A549 (cell line): ENCODE results near the gene KCNAB2. TPM values are rescaled to one million over a fixed set of nuclear protein-coding genes. Genes with fewer than 3 reads are reported as not detected.

Experiments used
- ATAC-seq, 2 experiments: fragments of 200-7000 bp in 1 of 2; fragments of >200 bp in 1 of 2; cut with Nextera tagmentation in 1 of 2; cut with Tn5 transposase in 1 of 2; 3 replicates each; pipeline versions ENCODE4 v1.8.0 to v1.9.1; 2018 to 2020; ENCODE audit warnings: mild to moderate bottlenecking in 1 of 2, moderate library complexity in 1 of 2
- CTCF ChIA-PET: fragments of 300-600 bp; sonication (Branson Sonifier 250); formaldehyde crosslinking; extraction: SDS; loops from one replicate; lab custom pipeline; 2021; ENCODE audit warnings: antibody characterized with exemption, inconsistent platforms; lab: Yijun Ruan, JAX
- POLR2A ChIA-PET: fragments of 350-600 bp; formaldehyde crosslinking; extraction: SDS; loops from one replicate; lab custom pipeline; 2021; ENCODE audit warnings: antibody characterized with exemption, inconsistent platforms; lab: Yijun Ruan, JAX
- DNase-seq, 2 experiments: peaks; one replicate each; pipeline versions ENCODE4 v3.0.0 to v3.0.0-alpha.2; 2011 to 2016; ENCODE audit warnings: low read depth in 1 of 2, low spot score in 1 of 2
- FAIRE-seq: peaks from 2 replicates; lab custom pipeline; 2011; peaks lifted over from hg19 to GRCh38; lab: Jason Lieb, UNC
- H3K27ac ChIP-seq, 2 experiments: fragments of >200 bp; sonication (Bioruptor Twin); formaldehyde crosslinking; 3 replicates each; pipeline ENCODE4 v1.5.1; 2016 to 2017
- H3K4me1 ChIP-seq: fragments of >200 bp; sonication (Bioruptor Twin); formaldehyde crosslinking; 3 replicates; pipeline ENCODE4 v1.6.1; 2016
- H3K4me2 ChIP-seq: fragments of >200 bp; sonication (Bioruptor Twin); formaldehyde crosslinking; 3 replicates; pipeline ENCODE4 v1.6.1; 2016
- H3K4me3 ChIP-seq: fragments of >200 bp; sonication (Bioruptor Twin); formaldehyde crosslinking; 3 replicates; pipeline ENCODE4 v1.5.1; 2016
- H3K9me3 ChIP-seq: fragments of >200 bp; sonication (Bioruptor Twin); formaldehyde crosslinking; 3 replicates; pipeline ENCODE4 v1.6.1; 2016
- CBX2 ChIP-seq: fragments of 200-600 bp; sonication (generic); IDR thresholded peaks from 2 replicates; pipeline ENCODE4 v1.6.1; 2016; ENCODE audit warnings: low read depth, mild to moderate bottlenecking, borderline replicate concordance
- CHD2 ChIP-seq: fragments of 150-350 bp; IDR thresholded peaks from 2 replicates; pipeline ENCODE4 v1.6.1; 2014; ENCODE audit warnings: low read length; ENCODE audit not compliant: partially characterized antibody
- ESRRA ChIP-seq: fragments of 150-350 bp; IDR thresholded peaks from 2 replicates; pipeline ENCODE4 v1.6.1; 2014; ENCODE audit warnings: mild to moderate bottlenecking, low read length, borderline replicate concordance
- GATA3 ChIP-seq: IDR thresholded peaks from 2 replicates; pipeline ENCODE4 v1.6.1; 2012; ENCODE audit warnings: borderline replicate concordance
- HDAC2 ChIP-seq: fragments of 200-600 bp; sonication (generic); IDR thresholded peaks from 2 replicates; pipeline ENCODE4 v1.6.1; 2016
- HEYL ChIP-seq: fragments of 250-450 bp; sonication (Bioruptor Pico); IDR thresholded peaks from 2 replicates; pipeline ENCODE4 v1.8.0; 2021; ENCODE audit warnings: mild to moderate bottlenecking, moderate library complexity
- HOXB13 ChIP-seq: fragments of 250-450 bp; sonication (Bioruptor Pico); IDR thresholded peaks from 2 replicates; pipeline ENCODE4 v1.5.0; 2020; ENCODE audit warnings: low read depth, mild to moderate bottlenecking, moderate library complexity
- HOXB5 ChIP-seq: fragments of 250-450 bp; sonication (Bioruptor Pico); IDR thresholded peaks from 2 replicates; pipeline ENCODE4 v1.5.0; 2020; ENCODE audit warnings: mild to moderate bottlenecking, moderate library complexity
- JUN ChIP-seq, 2 experiments: fragments of >200 bp; sonication (Bioruptor Twin); formaldehyde crosslinking; IDR thresholded peaks; 2 replicates in 1 of 2; 3 replicates in 1 of 2; pipeline ENCODE4 v1.6.1; 2016 to 2017
- KDM5A ChIP-seq: fragments of 200-600 bp; sonication (generic); IDR thresholded peaks from 2 replicates; pipeline ENCODE4 v1.6.1; 2016; ENCODE audit warnings: antibody characterized with exemption, mild to moderate bottlenecking
- MAFK ChIP-seq: fragments of 450-650 bp; IDR thresholded peaks from 2 replicates; pipeline ENCODE4 v1.6.1; 2014; ENCODE audit not compliant: partially characterized antibody
- MYC ChIP-seq: IDR thresholded peaks from 2 replicates; pipeline ENCODE4 v1.6.1; 2012; ENCODE audit warnings: mild to moderate bottlenecking, inconsistent platforms, low read length, improper control_type of control experiment, borderline replicate concordance
- NR3C1 ChIP-seq: fragments of >200 bp; sonication (Bioruptor Twin); formaldehyde crosslinking; IDR thresholded peaks from 3 replicates; pipeline ENCODE4 v1.6.1; 2017
- POLR2AphosphoS2 ChIP-seq: conservative IDR thresholded peaks from 2 replicates; pipeline ENCODE4 v1.6.1; 2012; ENCODE audit warnings: low read length, improper control_type of control experiment, inconsistent platforms
- RFX5 ChIP-seq: fragments of 450-650 bp; IDR thresholded peaks from 2 replicates; pipeline ENCODE4 v1.7.1; 2014; ENCODE audit warnings: antibody characterized with exemption, mild to moderate bottlenecking, moderate library complexity
- SMC3 ChIP-seq: fragments of >200 bp; sonication (Bioruptor Twin); formaldehyde crosslinking; IDR thresholded peaks from 3 replicates; pipeline ENCODE4 v1.6.1; 2018; ENCODE audit warnings: inconsistent platforms
- ZC3H11A ChIP-seq: fragments of 450-650 bp; IDR thresholded peaks from 2 replicates; pipeline ENCODE4 v1.6.1; 2014; ENCODE audit warnings: antibody characterized with exemption, mild to moderate bottlenecking
- ZFP36 ChIP-seq: fragments of 450-650 bp; IDR thresholded peaks from 2 replicates; pipeline ENCODE4 v1.6.1; 2014; ENCODE audit warnings: borderline replicate concordance; ENCODE audit not compliant: partially characterized antibody
- WGBS: methylation state at CpG from one replicate; pipeline ENCODE4 v1.1.6; 2017; ENCODE audit errors: missing lambda C conversion rate; 5-methylcytosine and 5-hydroxymethylcytosine counted together
- polyA plus RNA-seq, 4 experiments: library from polyadenylated mRNA; depleted of rRNA in 3 of 4; stranded (reverse); fragments of >200 nt; fragmentation: RNase III in 1 of 4; extraction: RNeasy Plus Mini Kit Qiagen cat#74134 plus additional on column Dnase treatment in 1 of 4; gene quantifications; 2 replicates in 3 of 4; 3 replicates in 1 of 4; pipeline ENCODE4 v1.2.3, GENCODE V29; 2011 to 2017
- TF ChIP-seq, protein P1 (sequence below): fragments of >200 bp; sonication (Bioruptor Twin); formaldehyde crosslinking; IDR thresholded peaks from 2 replicates; pipeline ENCODE4 v1.6.1; 2016
- TF ChIP-seq, protein P2 (sequence below): IDR thresholded peaks from 2 replicates; pipeline ENCODE4 v1.6.1; 2012; ENCODE audit warnings: low read depth, borderline replicate concordance
- TF ChIP-seq, protein P3 (sequence below): fragments of >200 bp; sonication (Bioruptor Twin); formaldehyde crosslinking; IDR thresholded peaks from 3 replicates; pipeline ENCODE4 v1.6.1; 2016
- TF ChIP-seq, protein P4 (sequence below): IDR thresholded peaks from 2 replicates; pipeline ENCODE4 v1.6.1; 2012
- TF ChIP-seq, protein P5 (sequence below): fragments of >200 bp; sonication (Bioruptor Twin); formaldehyde crosslinking; IDR thresholded peaks from 3 replicates; pipeline ENCODE4 v1.5.1; 2016

Gene KCNAB2
- polyA plus RNA-seq, 2 of the 4 experiments (the other 2 are of a cell fraction): 7.3 to 9.9 TPM

DNA sequence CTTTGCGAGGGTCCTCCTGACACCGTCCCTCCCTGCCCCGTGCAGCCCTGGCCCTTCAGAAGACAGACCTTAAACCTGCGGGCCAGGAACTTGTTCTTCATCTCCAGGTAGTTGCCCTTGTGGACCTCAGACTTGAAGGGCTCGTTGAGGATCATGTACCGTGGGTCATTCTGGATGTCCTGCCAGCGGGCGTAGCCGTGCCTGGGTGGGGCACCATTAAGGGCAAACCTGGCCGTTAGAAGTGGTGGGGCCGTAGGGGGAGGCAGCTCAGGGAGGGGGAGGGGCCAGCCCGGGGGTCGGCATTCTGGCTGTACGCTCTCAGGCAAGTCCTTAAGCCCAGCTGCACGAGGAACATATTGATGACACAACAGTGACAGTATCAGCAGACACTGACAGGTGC lies 64.6 kb downstream of the KCNAB2 start (continued):
- TF ChIP-seq, protein P1, sequence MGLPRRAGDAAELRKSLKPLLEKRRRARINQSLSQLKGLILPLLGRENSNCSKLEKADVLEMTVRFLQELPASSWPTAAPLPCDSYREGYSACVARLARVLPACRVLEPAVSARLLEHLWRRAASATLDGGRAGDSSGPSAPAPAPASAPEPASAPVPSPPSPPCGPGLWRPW: no peak

DNA sequence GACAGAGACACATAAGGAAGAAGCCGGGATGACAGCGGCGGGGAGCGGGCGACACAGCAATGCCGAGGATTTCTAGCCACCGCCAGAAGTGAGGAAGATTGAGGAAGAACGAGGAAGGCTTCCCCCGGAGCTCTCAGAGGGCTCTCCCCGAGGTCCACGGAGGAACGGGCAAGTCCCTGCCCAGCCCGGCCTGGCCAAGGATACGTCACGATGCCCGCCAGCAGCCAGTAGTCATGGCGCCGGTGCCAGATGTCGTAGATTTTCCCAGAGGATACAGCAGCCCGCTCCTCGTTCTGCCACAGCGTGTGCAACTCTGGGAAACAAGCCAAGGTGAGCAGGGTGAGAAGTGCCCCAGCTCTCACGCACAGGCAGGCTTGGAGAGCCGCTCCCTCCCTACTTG lies 65.9 kb downstream of the KCNAB2 start:
- DNase-seq: no peak
- Histone ChIP-seq H3K27ac (no peak overlapping the region), H3K4me2 (no peak overlapping the region), H3K4me1 (no peaks in the 10 kb centered on the region), H3K9me3 (peaks cover 2% of the 10 kb centered on the region; the same call in 1 of the 3 replicates), H3K4me3 (no peak overlapping the region)
- ChIA-PET POLR2A (no interaction called here), CTCF (interaction anchor here (0.6 to 1.8 kb wide), 3 partner anchors 59 to 152 kb away, joined by 3 to 9 read pairs (median 4); no protein-coding TSS in a partner anchor)
- WGBS: 71% methylated on average over 24 of the region's 24 CpGs
- FAIRE-seq: no peak
- TF ChIP-seq, protein P2, sequence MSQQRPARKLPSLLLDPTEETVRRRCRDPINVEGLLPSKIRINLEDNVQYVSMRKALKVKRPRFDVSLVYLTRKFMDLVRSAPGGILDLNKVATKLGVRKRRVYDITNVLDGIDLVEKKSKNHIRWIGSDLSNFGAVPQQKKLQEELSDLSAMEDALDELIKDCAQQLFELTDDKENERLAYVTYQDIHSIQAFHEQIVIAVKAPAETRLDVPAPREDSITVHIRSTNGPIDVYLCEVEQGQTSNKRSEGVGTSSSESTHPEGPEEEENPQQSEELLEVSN: no peak
- TF ChIP-seq MYC: no peak
- TF ChIP-seq CBX2: no peak
- no peak for TF ChIP-seq HOXB13
- no peak for TF ChIP-seq ESRRA
- no peak for TF ChIP-seq HOXB5 (CRISPR knock-in tag)
- TF ChIP-seq, protein P3, sequence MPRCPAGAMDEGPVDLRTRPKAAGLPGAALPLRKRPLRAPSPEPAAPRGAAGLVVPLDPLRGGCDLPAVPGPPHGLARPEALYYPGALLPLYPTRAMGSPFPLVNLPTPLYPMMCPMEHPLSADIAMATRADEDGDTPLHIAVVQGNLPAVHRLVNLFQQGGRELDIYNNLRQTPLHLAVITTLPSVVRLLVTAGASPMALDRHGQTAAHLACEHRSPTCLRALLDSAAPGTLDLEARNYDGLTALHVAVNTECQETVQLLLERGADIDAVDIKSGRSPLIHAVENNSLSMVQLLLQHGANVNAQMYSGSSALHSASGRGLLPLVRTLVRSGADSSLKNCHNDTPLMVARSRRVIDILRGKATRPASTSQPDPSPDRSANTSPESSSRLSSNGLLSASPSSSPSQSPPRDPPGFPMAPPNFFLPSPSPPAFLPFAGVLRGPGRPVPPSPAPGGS: no peak
- TF ChIP-seq JUN (IDR thresholded peaks at IDR 0.05): no peak
- no peak for TF ChIP-seq HDAC2
- TF ChIP-seq MAFK: no peak
- TF ChIP-seq NR3C1: no peak
- no peak for TF ChIP-seq ZFP36
- TF ChIP-seq, protein P4, sequence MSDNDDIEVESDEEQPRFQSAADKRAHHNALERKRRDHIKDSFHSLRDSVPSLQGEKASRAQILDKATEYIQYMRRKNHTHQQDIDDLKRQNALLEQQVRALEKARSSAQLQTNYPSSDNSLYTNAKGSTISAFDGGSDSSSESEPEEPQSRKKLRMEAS: no peak
- no peak for TF ChIP-seq CHD2
- no peak for TF ChIP-seq RFX5
- TF ChIP-seq GATA3: no peak
- ATAC-seq: no peak

DNA sequence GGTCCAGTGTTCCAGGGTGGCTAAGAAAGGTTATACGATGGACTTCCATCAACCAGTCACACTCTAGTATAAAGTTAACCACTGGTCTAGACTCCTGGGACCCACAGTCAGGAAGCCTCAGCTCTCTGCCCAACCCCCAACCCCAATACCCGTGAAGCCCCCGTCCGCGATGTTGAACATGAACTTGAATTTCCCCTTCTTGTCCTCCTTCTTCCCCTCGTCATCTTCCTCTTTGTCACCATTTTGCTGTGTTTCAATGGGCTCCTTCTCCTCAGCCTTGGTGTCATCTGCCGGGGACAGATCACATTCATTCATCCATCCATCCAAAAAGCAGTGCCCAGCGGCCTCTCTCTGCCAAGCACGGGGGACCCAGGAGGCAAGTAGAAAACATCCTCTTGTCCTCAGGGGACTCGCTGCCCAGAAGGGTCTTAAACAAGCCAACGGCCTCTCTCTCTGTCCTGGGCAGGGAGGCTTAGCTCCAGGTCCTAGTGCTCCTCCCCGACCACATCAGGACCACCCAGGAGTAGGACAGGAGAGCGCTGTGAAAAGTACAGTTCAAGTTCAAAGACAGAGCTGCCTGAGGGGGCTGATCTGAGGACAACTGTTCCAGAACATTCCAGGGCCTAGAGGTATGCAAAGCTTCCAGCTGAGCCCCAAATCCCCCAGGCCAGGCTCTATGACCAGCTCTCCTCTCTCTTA lies 66.5 kb downstream of the KCNAB2 start:
- ATAC-seq: no peak
- 58% methylated on average over 12 of the region's 13 CpGs for WGBS
- Histone ChIP-seq H3K9me3 (peaks cover 6% of the 10 kb centered on the region; the same call in 1 of the 3 replicates), H3K27ac (no peak overlapping the region)
- TF ChIP-seq HOXB13 (no peak), ESRRA (no peak), NR3C1 (no peak), POLR2AphosphoS2 (no peak), SMC3 (no peak), KDM5A (no peak), HEYL (no peak), ZC3H11A (no peak)
- TF ChIP-seq, protein P4: no peak
- TF ChIP-seq, protein P5, sequence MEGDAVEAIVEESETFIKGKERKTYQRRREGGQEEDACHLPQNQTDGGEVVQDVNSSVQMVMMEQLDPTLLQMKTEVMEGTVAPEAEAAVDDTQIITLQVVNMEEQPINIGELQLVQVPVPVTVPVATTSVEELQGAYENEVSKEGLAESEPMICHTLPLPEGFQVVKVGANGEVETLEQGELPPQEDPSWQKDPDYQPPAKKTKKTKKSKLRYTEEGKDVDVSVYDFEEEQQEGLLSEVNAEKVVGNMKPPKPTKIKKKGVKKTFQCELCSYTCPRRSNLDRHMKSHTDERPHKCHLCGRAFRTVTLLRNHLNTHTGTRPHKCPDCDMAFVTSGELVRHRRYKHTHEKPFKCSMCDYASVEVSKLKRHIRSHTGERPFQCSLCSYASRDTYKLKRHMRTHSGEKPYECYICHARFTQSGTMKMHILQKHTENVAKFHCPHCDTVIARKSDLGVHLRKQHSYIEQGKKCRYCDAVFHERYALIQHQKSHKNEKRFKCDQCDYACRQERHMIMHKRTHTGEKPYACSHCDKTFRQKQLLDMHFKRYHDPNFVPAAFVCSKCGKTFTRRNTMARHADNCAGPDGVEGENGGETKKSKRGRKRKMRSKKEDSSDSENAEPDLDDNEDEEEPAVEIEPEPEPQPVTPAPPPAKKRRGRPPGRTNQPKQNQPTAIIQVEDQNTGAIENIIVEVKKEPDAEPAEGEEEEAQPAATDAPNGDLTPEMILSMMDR: no peak
- TF ChIP-seq, all 56 proteins: peak for 0
- FAIRE-seq: no peak
- CTCF ChIA-PET: interaction anchor here (0.6 to 1.8 kb wide), 4 partner anchors 36 to 151 kb away, joined by 3 to 9 read pairs (median 4); no protein-coding TSS in a partner anchor
- H3K4me3 ChIP-seq: no peak overlapping the region
- no peak for DNase-seq
- no peaks in the 10 kb centered on the region for H3K4me1 ChIP-seq
- POLR2A ChIA-PET: no interaction called here
- no peak overlapping the region for H3K4me2 ChIP-seq
